ENCODE data around the gene DNAJC28.

The DNAJC28 gene

GRCh38 chr21:33441489-33442477, 49.7 kb downstream of the DNAJC28 start (continued):
- no peak for TF ChIP-seq ZNF624 (tag by site-specific recombination; IDR thresholded peaks at IDR 0.05)
- peak; percentile 61 for TF ChIP-seq KLF8 (tag by site-specific recombination; IDR thresholded peaks at IDR 0.05)
- no peak for TF ChIP-seq YY1 (tag by site-specific recombination; IDR thresholded peaks at IDR 0.05)
- no peak for TF ChIP-seq ZNF785 (tag by site-specific recombination; IDR thresholded peaks at IDR 0.05)
- TF ChIP-seq, protein P1, sequence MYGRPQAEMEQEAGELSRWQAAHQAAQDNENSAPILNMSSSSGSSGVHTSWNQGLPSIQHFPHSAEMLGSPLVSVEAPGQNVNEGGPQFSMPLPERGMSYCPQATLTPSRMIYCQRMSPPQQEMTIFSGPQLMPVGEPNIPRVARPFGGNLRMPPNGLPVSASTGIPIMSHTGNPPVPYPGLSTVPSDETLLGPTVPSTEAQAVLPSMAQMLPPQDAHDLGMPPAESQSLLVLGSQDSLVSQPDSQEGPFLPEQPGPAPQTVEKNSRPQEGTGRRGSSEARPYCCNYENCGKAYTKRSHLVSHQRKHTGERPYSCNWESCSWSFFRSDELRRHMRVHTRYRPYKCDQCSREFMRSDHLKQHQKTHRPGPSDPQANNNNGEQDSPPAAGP (tag by site-specific recombination; IDR thresholded peaks at IDR 0.05): peak; percentile 97
- no peak for TF ChIP-seq ZFP37 (tag by site-specific recombination; IDR thresholded peaks at IDR 0.05)
- TF ChIP-seq ZNF654 (tag by site-specific recombination; IDR thresholded peaks at IDR 0.05; ENCODE audit: low read depth): no peak
- TF ChIP-seq ZNF776 (tag by site-specific recombination; IDR thresholded peaks at IDR 0.05; ENCODE audit: borderline replicate concordance): no peak
- peak; percentile 44; the same call in 1 of the 2 replicates for TF ChIP-seq ZNF660 (tag by site-specific recombination; IDR thresholded peaks at IDR 0.05)
- TF ChIP-seq SP7 (tag by site-specific recombination; IDR thresholded peaks at IDR 0.05): peak; percentile 85
- TF ChIP-seq ZNF585B (tag by site-specific recombination; IDR thresholded peaks at IDR 0.05): no peak
- TF ChIP-seq ZNF768 (tag by site-specific recombination; IDR thresholded peaks at IDR 0.05): no peak
- TF ChIP-seq, protein P2, sequence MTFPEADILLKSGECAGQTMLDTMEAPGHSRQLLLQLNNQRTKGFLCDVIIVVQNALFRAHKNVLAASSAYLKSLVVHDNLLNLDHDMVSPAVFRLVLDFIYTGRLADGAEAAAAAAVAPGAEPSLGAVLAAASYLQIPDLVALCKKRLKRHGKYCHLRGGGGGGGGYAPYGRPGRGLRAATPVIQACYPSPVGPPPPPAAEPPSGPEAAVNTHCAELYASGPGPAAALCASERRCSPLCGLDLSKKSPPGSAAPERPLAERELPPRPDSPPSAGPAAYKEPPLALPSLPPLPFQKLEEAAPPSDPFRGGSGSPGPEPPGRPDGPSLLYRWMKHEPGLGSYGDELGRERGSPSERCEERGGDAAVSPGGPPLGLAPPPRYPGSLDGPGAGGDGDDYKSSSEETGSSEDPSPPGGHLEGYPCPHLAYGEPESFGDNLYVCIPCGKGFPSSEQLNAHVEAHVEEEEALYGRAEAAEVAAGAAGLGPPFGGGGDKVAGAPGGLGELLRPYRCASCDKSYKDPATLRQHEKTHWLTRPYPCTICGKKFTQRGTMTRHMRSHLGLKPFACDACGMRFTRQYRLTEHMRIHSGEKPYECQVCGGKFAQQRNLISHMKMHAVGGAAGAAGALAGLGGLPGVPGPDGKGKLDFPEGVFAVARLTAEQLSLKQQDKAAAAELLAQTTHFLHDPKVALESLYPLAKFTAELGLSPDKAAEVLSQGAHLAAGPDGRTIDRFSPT (tag by site-specific recombination; IDR thresholded peaks at IDR 0.05): no peak
- no peak for TF ChIP-seq EGR2 (tag by site-specific recombination; IDR thresholded peaks at IDR 0.05; ENCODE audit: low read depth)
- TF ChIP-seq OSR2 (tag by site-specific recombination; IDR thresholded peaks at IDR 0.05): peak; percentile 98
- TF ChIP-seq ZNF155 (tag by site-specific recombination; IDR thresholded peaks at IDR 0.05): no peak
- no peak for TF ChIP-seq ZNF48 (tag by site-specific recombination; IDR thresholded peaks at IDR 0.05)
- TF ChIP-seq ZBTB6 (tag by site-specific recombination; IDR thresholded peaks at IDR 0.05): peak; percentile 73; the same call in 1 of the 2 replicates
- TF ChIP-seq ZNF488 (tag by site-specific recombination; IDR thresholded peaks at IDR 0.05): no peak
- no peak for TF ChIP-seq PRDM10 (tag by site-specific recombination; IDR thresholded peaks at IDR 0.05)
- no peak for TF ChIP-seq ZNF830 (tag by site-specific recombination; IDR thresholded peaks at IDR 0.05; ENCODE audit: low read depth)
- TF ChIP-seq HOXC10 (CRISPR knock-in tag; IDR thresholded peaks at IDR 0.05): no peak
- no peak for TF ChIP-seq ZNF202 (tag by site-specific recombination; IDR thresholded peaks at IDR 0.05; ENCODE audit: borderline replicate concordance)
- TF ChIP-seq ZBTB44 (tag by site-specific recombination; IDR thresholded peaks at IDR 0.05): no peak
- TF ChIP-seq, protein P3, sequence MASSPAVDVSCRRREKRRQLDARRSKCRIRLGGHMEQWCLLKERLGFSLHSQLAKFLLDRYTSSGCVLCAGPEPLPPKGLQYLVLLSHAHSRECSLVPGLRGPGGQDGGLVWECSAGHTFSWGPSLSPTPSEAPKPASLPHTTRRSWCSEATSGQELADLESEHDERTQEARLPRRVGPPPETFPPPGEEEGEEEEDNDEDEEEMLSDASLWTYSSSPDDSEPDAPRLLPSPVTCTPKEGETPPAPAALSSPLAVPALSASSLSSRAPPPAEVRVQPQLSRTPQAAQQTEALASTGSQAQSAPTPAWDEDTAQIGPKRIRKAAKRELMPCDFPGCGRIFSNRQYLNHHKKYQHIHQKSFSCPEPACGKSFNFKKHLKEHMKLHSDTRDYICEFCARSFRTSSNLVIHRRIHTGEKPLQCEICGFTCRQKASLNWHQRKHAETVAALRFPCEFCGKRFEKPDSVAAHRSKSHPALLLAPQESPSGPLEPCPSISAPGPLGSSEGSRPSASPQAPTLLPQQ (tag by site-specific recombination; IDR thresholded peaks at IDR 0.05): 0 out of 2 replicates have a peak, but pooled peaks have one; percentile 34
- TF ChIP-seq HOXD13 (CRISPR knock-in tag; IDR thresholded peaks at IDR 0.05; ENCODE audit: borderline replicate concordance): no peak
- TF ChIP-seq ZNF146 (tag by site-specific recombination; IDR thresholded peaks at IDR 0.05): no peak
